Activated effector memory CD4-positive, alpha-beta T cell treated with anti-CD3 and anti-CD28 coated beads, Interleukin-2, amount 50 U/mL, for 16 hours (primary cell): ENCODE data around the gene GRID1.

Source experiments
- DNase-seq: peaks from one replicate; pipeline ENCODE4 v3.0.0-alpha.2; 2020

Gene GRID1

GRCh38 chr10:85916994-85917573, 449.5 kb downstream of the GRID1 start:
- DNase-seq: no peak

GRCh38 chr10:85916286-85916685, 450.3 kb downstream of the GRID1 start:
- no peak for DNase-seq

DNA sequence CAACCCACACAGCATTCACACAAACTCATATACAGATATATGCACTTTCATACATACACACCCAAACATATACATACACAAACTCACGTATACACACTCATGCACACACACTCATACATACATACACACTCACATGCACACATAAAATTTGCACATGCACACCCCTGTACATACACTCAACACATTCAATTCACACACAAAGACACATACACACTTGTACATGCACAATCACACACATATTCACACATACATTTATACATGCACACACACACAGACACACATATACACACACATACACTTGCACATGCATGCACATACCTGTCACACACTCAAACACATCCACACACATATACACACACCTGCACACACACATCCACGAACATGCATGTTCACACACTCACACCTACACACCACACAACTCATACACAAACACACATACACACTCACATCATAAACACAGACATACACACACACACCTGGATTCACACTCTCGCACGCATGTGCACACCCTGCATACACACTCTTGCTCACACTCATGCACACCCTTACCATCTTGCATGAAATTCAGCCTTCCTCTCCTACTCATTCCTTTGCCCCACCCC, 451.2 kb downstream of the GRID1 start:
- DNase-seq: no peak

DNA sequence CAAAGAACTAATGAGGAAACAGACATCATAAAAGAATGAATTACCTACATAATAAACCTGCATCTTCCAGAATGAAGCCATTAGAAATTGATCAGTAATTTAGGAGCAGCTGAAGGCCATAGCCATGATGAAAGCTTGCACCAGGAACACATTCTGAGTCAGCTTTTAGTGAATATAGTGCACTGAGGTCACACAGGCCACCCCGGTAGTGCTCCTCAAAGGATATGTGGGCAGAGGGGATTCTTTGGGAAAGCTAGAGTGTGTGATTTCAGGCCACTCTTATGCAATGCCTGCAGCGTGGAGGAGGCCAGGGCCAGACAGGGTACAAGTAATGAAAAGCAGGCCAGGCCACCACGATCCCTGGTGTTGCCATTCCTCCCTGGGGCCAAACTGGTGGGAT, 451.9 kb downstream of the GRID1 start:
- DNase-seq: no peak

- no peak for DNase-seq
Measured at GRCh38 chr10:85908462-85908861, 458.1 kb downstream of the GRID1 start.

DNA sequence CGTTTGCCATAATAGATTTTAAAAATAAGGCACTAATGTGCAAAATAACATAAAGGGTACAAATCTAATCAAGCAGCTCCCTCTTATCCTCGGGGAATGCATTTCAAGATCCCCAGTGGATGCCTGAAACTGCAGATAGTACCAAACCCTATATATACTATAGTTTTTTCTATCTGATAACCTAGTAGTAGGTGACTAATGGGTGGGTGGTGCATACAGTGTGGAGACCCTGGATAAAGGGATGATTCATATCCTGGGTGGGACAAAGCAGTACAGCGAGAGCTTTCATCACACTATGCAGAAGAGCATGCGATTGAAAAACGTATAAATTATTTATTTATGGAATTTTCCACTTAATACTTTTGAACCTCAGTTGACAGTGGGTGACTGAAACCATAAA, 464.5 kb downstream of the GRID1 start:
- DNase-seq: no peak

DNA sequence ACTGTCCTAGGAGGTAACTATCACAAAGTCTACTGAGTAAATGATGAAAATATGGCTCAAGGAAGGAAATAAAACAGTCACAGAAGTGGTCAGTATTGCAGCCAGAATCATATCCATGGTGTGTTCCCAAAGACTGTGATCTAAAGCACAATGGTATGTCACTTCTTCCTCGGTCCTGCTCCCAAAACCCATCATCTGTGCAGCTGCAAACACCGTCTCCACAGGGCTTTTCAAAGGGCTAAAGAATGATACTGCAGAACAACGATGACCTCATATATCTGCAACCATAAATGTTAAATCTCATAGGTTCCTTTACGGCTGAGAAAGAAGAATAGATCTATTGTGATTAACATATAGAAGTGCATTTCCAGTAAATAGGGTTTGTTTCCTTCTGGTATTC, 465.0 kb downstream of the GRID1 start:
- DNase-seq: no peak

DNA sequence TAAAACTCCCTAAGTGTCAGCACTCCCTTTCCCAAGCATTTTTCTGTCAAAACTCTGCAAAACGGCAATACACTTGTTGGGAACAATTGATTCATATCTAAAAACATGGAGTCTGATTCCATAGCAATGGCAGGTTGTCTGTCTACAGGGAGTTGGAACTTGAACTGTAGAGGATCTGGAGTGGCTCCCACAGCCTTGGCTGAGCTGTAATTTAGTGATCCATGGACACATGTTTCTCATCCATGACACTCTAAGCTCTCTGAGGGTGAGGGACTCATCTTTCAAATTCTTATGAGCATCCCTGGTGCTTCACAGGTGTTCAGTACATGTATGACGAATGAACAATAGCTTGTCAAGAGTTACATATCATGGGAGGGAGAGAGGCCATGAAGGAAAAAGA, 466.1 kb downstream of the GRID1 start:
- DNase-seq: no peak

- DNase-seq: no peak
Measured at GRCh38 chr10:85900061-85900460, 466.5 kb downstream of the GRID1 start.

- no peak for DNase-seq
Measured at GRCh38 chr10:85891472-85891871, 475.1 kb downstream of the GRID1 start.

GRCh38 chr10:85888559-85888958, 478.0 kb downstream of the GRID1 start:
- DNase-seq: no peak

GRCh38 chr10:85888004-85888403, 478.6 kb downstream of the GRID1 start:
- DNase-seq: no peak

DNA sequence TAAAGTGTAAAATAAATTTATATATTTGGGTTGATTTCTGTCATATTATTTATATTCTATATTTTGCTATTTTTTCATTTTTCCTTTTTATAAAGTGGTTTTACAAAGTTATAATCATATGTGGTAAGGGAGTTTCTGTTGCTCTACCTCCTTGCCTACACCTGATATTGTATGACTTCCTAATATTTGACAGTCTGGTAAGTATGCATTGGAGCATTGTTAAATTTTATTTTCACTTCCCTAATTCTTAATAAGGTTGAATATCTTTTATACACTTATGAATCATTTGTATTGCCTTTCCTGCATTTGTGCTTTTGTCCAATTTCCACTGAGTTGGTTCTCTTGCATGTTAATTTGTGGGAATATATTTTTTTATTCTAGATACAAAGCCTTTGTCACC, 492.4 kb downstream of the GRID1 start:
- no peak for DNase-seq

DNA sequence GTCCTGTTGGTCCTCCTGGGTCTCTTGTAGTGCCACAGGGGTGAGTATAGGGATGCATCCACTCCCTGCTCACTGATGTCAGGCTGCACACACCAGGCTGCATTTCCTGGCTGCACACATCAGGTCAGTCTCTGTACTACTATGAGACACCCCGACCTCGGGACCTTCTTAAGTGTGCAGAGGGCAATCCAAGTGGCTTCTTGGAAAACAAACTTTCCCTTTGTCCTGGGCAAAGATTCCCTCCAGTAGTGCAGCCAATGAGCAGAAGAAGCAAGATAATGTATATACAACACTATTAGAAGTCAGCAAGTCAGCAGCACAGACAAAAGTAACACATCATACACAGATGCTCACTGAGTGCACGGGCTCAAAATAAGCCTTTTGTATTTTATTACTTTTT, 493.5 kb downstream of the GRID1 start:
- DNase-seq: no peak

GRCh38 chr10:85868627-85869499, 497.7 kb downstream of the GRID1 start:
- DNase-seq: no peak

DNA sequence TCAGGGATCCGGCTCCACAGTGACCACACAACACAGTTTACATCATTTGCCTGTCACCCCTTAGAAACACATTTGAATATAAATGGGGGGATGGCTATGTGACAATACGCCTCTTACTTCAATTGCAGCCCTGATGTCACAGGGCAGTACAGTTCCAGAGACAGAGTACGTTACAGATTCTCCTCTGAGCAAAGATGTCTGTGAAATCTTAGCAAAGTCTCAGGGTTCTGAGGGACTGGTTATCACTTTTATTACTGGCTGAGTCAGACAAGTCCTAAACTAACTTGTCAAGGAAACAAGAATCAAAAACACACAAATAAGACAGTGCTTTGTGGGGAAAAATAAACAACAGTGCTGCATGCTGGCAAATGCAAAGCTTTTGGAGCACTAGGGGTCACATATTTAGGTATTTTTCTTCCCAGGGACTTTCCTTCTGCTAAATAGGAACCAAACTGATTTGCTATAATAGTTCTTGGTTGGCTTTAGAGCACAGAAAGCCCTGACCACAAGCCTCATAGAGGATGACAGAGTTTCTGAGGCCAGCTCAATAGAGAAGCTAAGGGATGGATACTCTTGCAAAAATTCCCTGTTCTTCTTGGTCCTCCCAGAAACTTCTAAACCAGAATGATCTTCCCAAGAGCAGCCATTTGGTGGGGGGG, 501.6 kb downstream of the GRID1 start:
- DNase-seq: no peak

DNA sequence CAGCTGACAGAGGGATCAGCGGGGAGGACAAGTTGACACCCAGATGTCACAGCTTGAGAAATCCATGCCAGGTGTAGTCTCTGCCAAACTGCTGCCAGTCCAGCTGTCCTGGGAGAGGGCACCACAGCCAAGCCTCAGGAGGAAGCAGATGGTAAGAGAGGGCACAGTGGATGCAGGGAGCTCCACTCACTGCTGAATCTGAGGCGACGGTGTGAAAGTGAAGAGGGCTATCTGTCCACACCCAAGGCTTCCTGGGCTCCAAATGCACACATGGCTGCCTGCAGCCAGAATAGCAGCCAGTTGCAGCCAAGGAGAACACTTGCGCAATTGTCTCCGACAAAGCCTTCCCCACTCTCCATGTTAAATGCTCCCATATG, 502.4 kb downstream of the GRID1 start:
- DNase-seq: no peak

GRCh38 chr10:85863301-85864172, 503.1 kb downstream of the GRID1 start:
- DNase-seq: no peak

- no peak for DNase-seq
Measured at GRCh38 chr10:85862771-85863170, 503.8 kb downstream of the GRID1 start.

- DNase-seq: no peak
Measured at GRCh38 chr10:85861513-85862197, 504.9 kb downstream of the GRID1 start.

DNA sequence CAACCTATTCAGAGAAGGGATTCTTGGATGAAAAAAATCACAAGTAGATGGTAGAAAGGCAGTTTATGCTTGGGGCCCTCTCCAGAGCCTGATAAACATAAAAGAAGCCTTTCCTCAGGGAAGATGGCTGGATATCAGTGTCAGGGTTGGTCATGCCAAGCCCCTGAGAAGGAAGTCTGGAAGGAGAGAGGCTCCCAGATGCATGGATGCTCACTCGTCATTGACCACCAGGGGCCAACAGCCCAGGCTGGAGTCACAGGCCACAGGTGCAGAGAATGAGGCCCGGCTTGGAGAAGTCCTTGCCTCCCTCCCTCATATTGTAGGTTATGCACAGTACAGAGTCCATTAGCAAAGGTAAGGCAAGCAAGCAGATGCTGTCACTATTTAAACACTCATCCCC, 506.7 kb downstream of the GRID1 start:
- no peak for DNase-seq
